Right atrium auricular region (tissue), 2 donors: ENCODE measurements around the gene OMP. TPM values are rescaled to one million over a fixed set of nuclear protein-coding genes. Genes with fewer than 3 reads are reported as not detected.

Experiments used
- DNase-seq: peaks from one replicate; pipeline ENCODE4 v3.0.0-alpha.2; 2019; ENCODE audit warnings: low spot score
- H3K27ac ChIP-seq, 2 donors: fragments of 200-600 bp; sonication (generic); 1 replicate in 1 of 2; 2 replicates in 1 of 2; pipeline ENCODE4 v1.5.1; 2016 to 2019
- H3K27me3 ChIP-seq, 2 donors: fragments of 200-600 bp; sonication (generic); one replicate each; pipeline versions ENCODE4 v1.5.1 to v1.6.0; 2017 to 2019
- H3K36me3 ChIP-seq: fragments of 200-600 bp; sonication (generic); one replicate; pipeline ENCODE4 v1.5.1; 2016
- H3K4me1 ChIP-seq, 2 donors: fragments of 200-600 bp; sonication (generic); one replicate each; pipeline versions ENCODE4 v1.5.1 to v1.6.0; 2017 to 2019
- H3K4me3 ChIP-seq, 2 donors: fragments of 200-600 bp; sonication (generic); 1 replicate in 1 of 2; 2 replicates in 1 of 2; pipeline ENCODE4 v1.5.1; 2017 to 2019; ENCODE audit warnings: mild to moderate bottlenecking in 1 of 2, moderate library complexity in 1 of 2
- H3K9me3 ChIP-seq, 2 donors: fragments of 200-600 bp; sonication (generic); one replicate each; pipeline ENCODE4 v1.5.1; 2019
- total RNA-seq, 2 donors: library from RNA; depleted of rRNA; stranded (reverse); fragments of >200 nt; gene quantifications; one replicate each; pipeline ENCODE4 v1.1.0, GENCODE V29; 2016
- TF ChIP-seq, protein P1 (sequence below), 2 donors: fragments of 200-600 bp; sonication (generic); IDR thresholded peaks; one replicate each; pipeline ENCODE4 v1.5.1; 2019; ENCODE audit warnings: antibody characterized with exemption in 2 of 2

The OMP gene
- total RNA-seq, 2 donors from 2014 or later = not detected

DNA sequence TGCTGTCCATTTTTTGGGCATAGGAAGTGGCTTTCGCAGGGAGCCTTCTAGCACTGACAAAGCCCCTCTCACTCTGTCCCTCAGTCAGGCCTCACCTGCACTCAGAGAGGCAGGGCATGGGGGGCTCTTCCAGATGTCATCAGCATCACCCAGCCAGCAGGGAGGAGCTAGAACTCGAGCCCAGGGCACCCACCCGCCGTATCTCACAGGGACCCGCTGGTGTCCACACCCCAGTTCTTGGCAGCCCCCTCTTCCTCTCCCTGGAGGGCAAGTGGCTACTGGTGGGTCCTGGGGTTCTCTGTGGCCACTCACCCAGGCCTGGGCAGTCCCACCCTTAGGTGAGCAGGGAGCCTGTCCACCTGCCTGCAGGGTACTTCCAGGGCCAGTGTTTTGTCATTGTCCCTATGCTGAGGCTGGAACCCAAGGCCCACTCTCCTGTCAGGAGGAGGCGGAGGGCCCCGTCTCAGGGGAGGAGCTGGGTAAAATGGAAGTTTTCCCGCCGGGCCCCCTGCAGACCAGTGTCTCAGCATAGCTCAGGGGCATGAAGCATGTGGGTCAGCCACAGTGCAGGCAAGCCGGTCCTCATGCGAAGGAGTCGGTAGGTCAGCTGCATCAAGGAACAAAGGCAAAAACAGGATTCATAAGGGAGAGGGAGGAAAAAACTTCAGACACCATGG is 47.2 kb downstream of the OMP start:
- no peak for DNase-seq
- TF ChIP-seq, protein P1, sequence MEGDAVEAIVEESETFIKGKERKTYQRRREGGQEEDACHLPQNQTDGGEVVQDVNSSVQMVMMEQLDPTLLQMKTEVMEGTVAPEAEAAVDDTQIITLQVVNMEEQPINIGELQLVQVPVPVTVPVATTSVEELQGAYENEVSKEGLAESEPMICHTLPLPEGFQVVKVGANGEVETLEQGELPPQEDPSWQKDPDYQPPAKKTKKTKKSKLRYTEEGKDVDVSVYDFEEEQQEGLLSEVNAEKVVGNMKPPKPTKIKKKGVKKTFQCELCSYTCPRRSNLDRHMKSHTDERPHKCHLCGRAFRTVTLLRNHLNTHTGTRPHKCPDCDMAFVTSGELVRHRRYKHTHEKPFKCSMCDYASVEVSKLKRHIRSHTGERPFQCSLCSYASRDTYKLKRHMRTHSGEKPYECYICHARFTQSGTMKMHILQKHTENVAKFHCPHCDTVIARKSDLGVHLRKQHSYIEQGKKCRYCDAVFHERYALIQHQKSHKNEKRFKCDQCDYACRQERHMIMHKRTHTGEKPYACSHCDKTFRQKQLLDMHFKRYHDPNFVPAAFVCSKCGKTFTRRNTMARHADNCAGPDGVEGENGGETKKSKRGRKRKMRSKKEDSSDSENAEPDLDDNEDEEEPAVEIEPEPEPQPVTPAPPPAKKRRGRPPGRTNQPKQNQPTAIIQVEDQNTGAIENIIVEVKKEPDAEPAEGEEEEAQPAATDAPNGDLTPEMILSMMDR (IDR thresholded peaks at IDR 0.05) = no peak
- peaks cover 0 to 17% of the 10 kb centered on the region in 2 donors for H3K4me1 ChIP-seq
- no peaks in the 10 kb centered on the region for H3K36me3 ChIP-seq
- H3K27ac ChIP-seq = no peak overlapping the region
- H3K9me3 ChIP-seq = no peaks in the 10 kb centered on the region
- no peaks in the 10 kb centered on the region for H3K27me3 ChIP-seq
- H3K4me3 ChIP-seq = no peak overlapping the region

DNA sequence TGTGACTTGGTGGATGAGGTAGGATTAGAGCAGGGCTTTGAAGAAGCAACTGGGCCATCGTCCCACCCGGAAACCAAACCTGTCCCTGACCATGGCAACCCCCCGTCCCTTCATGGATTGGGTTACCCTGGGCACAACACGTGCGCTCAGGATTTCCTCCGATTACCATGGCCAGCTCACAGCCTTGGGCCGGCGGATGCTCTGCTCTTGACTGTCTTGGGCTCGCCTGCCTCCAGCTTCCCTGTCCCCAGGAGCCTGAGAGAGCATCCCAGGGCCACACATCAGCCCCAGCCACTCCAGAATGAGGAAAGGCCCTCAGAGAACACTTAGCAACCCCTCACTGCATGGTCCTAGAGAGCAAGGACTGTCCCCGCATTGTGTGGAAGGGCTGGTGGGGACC is 48.2 kb downstream of the OMP start:
- TF ChIP-seq, protein P1 (IDR thresholded peaks at IDR 0.05) = no peak
- no peak for DNase-seq
- no peak overlapping the region for H3K27ac ChIP-seq
- no peaks in the 10 kb centered on the region for H3K9me3 ChIP-seq
- H3K4me1 ChIP-seq = peaks cover 0 to 20% of the 10 kb centered on the region in 2 donors
- H3K27me3 ChIP-seq = no peaks in the 10 kb centered on the region
- no peaks in the 10 kb centered on the region for H3K36me3 ChIP-seq
- no peak overlapping the region for H3K4me3 ChIP-seq

- Histone ChIP-seq H3K27ac (no peak overlapping the region), H3K36me3 (no peaks in the 10 kb centered on the region), H3K4me3 (no peak overlapping the region), H3K27me3 (no peaks in the 10 kb centered on the region), H3K9me3 (no peaks in the 10 kb centered on the region), H3K4me1 (peaks cover 0 to 20% of the 10 kb centered on the region in 2 donors)
- no peak for DNase-seq
- TF ChIP-seq, protein P1 (IDR thresholded peaks at IDR 0.05) = no peak
Observed at GRCh38 chr11:77151804-77152509, 49.3 kb downstream of the OMP start.

GRCh38 chr11:77152846-77153245 is 50.2 kb downstream of the OMP start:
- Histone ChIP-seq H3K4me3 (no peak overlapping the region), H3K9me3 (no peaks in the 10 kb centered on the region), H3K27ac (no peak overlapping the region), H3K27me3 (no peaks in the 10 kb centered on the region), H3K36me3 (no peaks in the 10 kb centered on the region), H3K4me1 (peaks cover 0 to 20% of the 10 kb centered on the region in 2 donors)
- DNase-seq = no peak
- TF ChIP-seq, protein P1 (IDR thresholded peaks at IDR 0.05) = no peak

Other genes starting within 250 kb of the OMP start
- gene ACER3, start 241.9 kb upstream of the OMP start, total RNA-seq = 10 to 100 TPM in 1 of 2 donors, 1 to 10 TPM in 1; 6.4 to 11.3 TPM
- not detected for gene B3GNT6, start 68.4 kb upstream of the OMP start, total RNA-seq
- 1 to 10 TPM; 2.6 to 4.0 TPM for gene CAPN5, start 35.9 kb upstream of the OMP start, total RNA-seq
- gene MYO7A, start 25.4 kb downstream of the OMP start, total RNA-seq = 1 to 10 TPM; 1.4 to 5.0 TPM
- not detected for gene GDPD4, start 198.8 kb downstream of the OMP start, total RNA-seq